SK-N-SH (cell line): ENCODE data around the gene UBE3B. TPM values are rescaled to one million over a fixed set of nuclear protein-coding genes. Genes with fewer than 3 reads are reported as not detected.

Experiments
- CTCF ChIA-PET: fragments of 300-600, 350-600 bp; formaldehyde crosslinking; extraction: SDS; loops from one replicate; lab custom pipeline; 2021; lab: Yijun Ruan, JAX
- POLR2A ChIA-PET: fragments of 350-600 bp; sonication (Branson Sonifier 250); formaldehyde crosslinking; extraction: SDS; loops from one replicate; lab custom pipeline; 2020; ENCODE audit warnings: antibody characterized with exemption, inconsistent platforms; lab: Yijun Ruan, JAX
- DNase-seq: peaks from one replicate; pipeline ENCODE4 v3.0.0; 2012
- H2AFZ ChIP-seq: fragments of 200-600 bp; sonication (generic); 2 replicates; pipeline ENCODE4 v1.8.1; 2016; ENCODE audit warnings: antibody characterized with exemption, mild to moderate bottlenecking, low read depth
- H3F3A ChIP-seq: fragments of 200-600 bp; sonication (generic); replicated peaks from 2 replicates; pipeline ENCODE3; 2016; ENCODE audit warnings: antibody characterized with exemption, mild to moderate bottlenecking; ENCODE audit not compliant: insufficient read depth
- H3K27ac ChIP-seq, 2 experiments: fragments of 200-500 bp in 1 of 2; fragments of 200-600 bp in 1 of 2; sonication (Bioruptor generic) in 1 of 2; sonication (generic), shearing (Covaris generic) in 1 of 2; 2 replicates each; pipeline versions ENCODE4 v1.5.1 to v1.6.1; 2014 to 2016; ENCODE audit warnings: low read depth in 2 of 2, inconsistent platforms in 1 of 2, low read length in 1 of 2, mild to moderate bottlenecking in 1 of 2, mixed read lengths in 1 of 2
- H3K27me3 ChIP-seq: fragments of 200-600 bp; sonication (generic), shearing (Covaris generic); 2 replicates; pipeline ENCODE4 v1.6.1; 2016; ENCODE audit warnings: mixed run types; ENCODE audit not compliant: insufficient read depth
- H3K36me3 ChIP-seq, 2 experiments: fragments of 200-500 bp in 1 of 2; fragments of 200-600 bp in 1 of 2; sonication (Bioruptor generic) in 1 of 2; sonication (generic) in 1 of 2; replicated peaks in 1 of 2; 2 replicates each; pipeline versions ENCODE3 to v1.5.1; 2014 to 2016; ENCODE audit warnings: low read length in 1 of 2, mild to moderate bottlenecking in 1 of 2; ENCODE audit not compliant: insufficient read depth in 2 of 2, control insufficient read depth in 1 of 2
- H3K4me1 ChIP-seq, 2 experiments: fragments of 200-500 bp in 1 of 2; fragments of 200-600 bp in 1 of 2; sonication (Bioruptor generic) in 1 of 2; sonication (generic), shearing (Covaris generic) in 1 of 2; 2 replicates each; pipeline versions ENCODE4 v1.5.1 to v1.6.1; 2014 to 2016; ENCODE audit warnings: low read depth in 1 of 2, low read length in 1 of 2, mixed run types in 1 of 2; ENCODE audit not compliant: insufficient read depth in 2 of 2, control insufficient read depth in 1 of 2
- H3K4me2 ChIP-seq: fragments of 200-600 bp; sonication (generic), shearing (Covaris generic); 2 replicates; pipeline ENCODE4 v1.6.1; 2017; ENCODE audit warnings: mixed run types
- H3K4me3 ChIP-seq, 2 experiments: fragments of 200-500 bp in 1 of 2; fragments of 200-600 bp in 1 of 2; sonication (Bioruptor generic) in 1 of 2; sonication (generic), shearing (Covaris generic) in 1 of 2; 2 replicates each; pipeline versions ENCODE4 v1.5.1 to v1.8.1; 2014 to 2016; ENCODE audit warnings: low read depth in 2 of 2, inconsistent platforms in 1 of 2, low read length in 1 of 2, mild to moderate bottlenecking in 1 of 2, mixed read lengths in 1 of 2, moderate library complexity in 1 of 2
- H3K79me2 ChIP-seq: fragments of 200-600 bp; sonication (generic); 2 replicates; pipeline ENCODE4 v1.8.1; 2017; ENCODE audit warnings: mild to moderate bottlenecking; ENCODE audit not compliant: insufficient read depth
- H3K9ac ChIP-seq: fragments of 200-600 bp; sonication (generic); 2 replicates; pipeline ENCODE4 v1.6.1; 2017; ENCODE audit warnings: mixed run types
- H3K9me2 ChIP-seq: fragments of 200-600 bp; sonication (generic); 2 replicates; pipeline ENCODE4 v1.6.1; 2017; ENCODE audit warnings: mixed run types
- H3K9me3 ChIP-seq: fragments of 200-600 bp; sonication (generic); 2 replicates; pipeline ENCODE4 v1.6.1; 2017; ENCODE audit warnings: mixed run types, mild to moderate bottlenecking, moderate library complexity
- H4K20me1 ChIP-seq: fragments of 200-600 bp; sonication (generic); 2 replicates; pipeline ENCODE4 v1.6.1; 2017; ENCODE audit warnings: mild to moderate bottlenecking, mixed run types; ENCODE audit not compliant: insufficient read depth
- EZH2phosphoT487 ChIP-seq: fragments of 200-600 bp; sonication (generic); IDR thresholded peaks from 2 replicates; pipeline ENCODE4 v1.6.1; 2017; ENCODE audit warnings: low read depth, mixed run types, mild to moderate bottlenecking, antibody characterized with exemption, moderate library complexity, borderline replicate concordance
- FOXJ3 ChIP-seq: sonication (generic); formaldehyde crosslinking; IDR thresholded peaks from 2 replicates; pipeline ENCODE4 v1.5.1; 2020; ENCODE audit warnings: mild to moderate bottlenecking, missing genetic modification reagents
- FOXM1 ChIP-seq: IDR thresholded peaks from 2 replicates; pipeline ENCODE4 v1.4.0; 2012; ENCODE audit warnings: low read depth, mild to moderate bottlenecking
- GABPA ChIP-seq: IDR thresholded peaks from 2 replicates; pipeline ENCODE4 v1.4.0; 2012; ENCODE audit warnings: low read depth, mild to moderate bottlenecking
- JUND ChIP-seq: IDR thresholded peaks from 2 replicates; pipeline ENCODE4 v1.4.0; 2012
- MXI1 ChIP-seq: IDR thresholded peaks from 2 replicates; pipeline ENCODE4 v1.6.1; 2012; ENCODE audit warnings: mild to moderate bottlenecking, low read depth, low read length, improper control_type of control experiment
- RXRA ChIP-seq: IDR thresholded peaks from 2 replicates; pipeline ENCODE4 v1.4.0; 2012; ENCODE audit warnings: low read depth, mild to moderate bottlenecking, borderline replicate concordance
- YY1 ChIP-seq: IDR thresholded peaks from 2 replicates; pipeline ENCODE4 v1.4.0; 2012; ENCODE audit warnings: low read depth, mild to moderate bottlenecking
- WGBS: methylation state at CpG from one replicate; pipeline ENCODE4 v1.1.6; 2017; ENCODE audit warnings: low lambda C conversion rate; 5-methylcytosine and 5-hydroxymethylcytosine counted together
- polyA plus RNA-seq, 3 experiments: library from polyadenylated mRNA; depleted of rRNA; stranded (reverse); fragments of >200 nt; gene quantifications; 2 replicates each; pipeline ENCODE4 v1.2.3, GENCODE V29; 2012
- TF ChIP-seq, protein P1 (sequence below): IDR thresholded peaks from 2 replicates; pipeline ENCODE4 v1.6.1; 2012; ENCODE audit warnings: mild to moderate bottlenecking, low read depth, low read length, moderate library complexity
- TF ChIP-seq, protein P2 (sequence below): fragments of 150-350 bp; IDR thresholded peaks from 2 replicates; pipeline ENCODE4 v1.6.1; 2016; ENCODE audit warnings: mild to moderate bottlenecking, low read depth, low read length
- TF ChIP-seq, protein P3 (sequence below): IDR thresholded peaks from 2 replicates; pipeline ENCODE4 v1.4.0; 2012; ENCODE audit warnings: low read depth
- TF ChIP-seq, protein P4 (sequence below): fragments of 150-350 bp; IDR thresholded peaks from 2 replicates; pipeline ENCODE4 v1.6.1; 2017; ENCODE audit warnings: antibody characterized with exemption, low read length, low read depth, borderline replicate concordance
- TF ChIP-seq, protein P5 (sequence below): IDR thresholded peaks from 2 replicates; pipeline ENCODE4; 2012
- TF ChIP-seq, protein P6 (sequence below): IDR thresholded peaks from 2 replicates; pipeline ENCODE4 v1.4.0; 2012; ENCODE audit warnings: low read depth, borderline replicate concordance
- TF ChIP-seq, protein P7 (sequence below): IDR thresholded peaks from 2 replicates; pipeline ENCODE4 v1.4.0; 2012; ENCODE audit warnings: low read depth, borderline replicate concordance

Gene UBE3B
- polyA plus RNA-seq, 1 of the 3 experiments (the other 2 are of a cell fraction), result 28.6 TPM

DNA sequence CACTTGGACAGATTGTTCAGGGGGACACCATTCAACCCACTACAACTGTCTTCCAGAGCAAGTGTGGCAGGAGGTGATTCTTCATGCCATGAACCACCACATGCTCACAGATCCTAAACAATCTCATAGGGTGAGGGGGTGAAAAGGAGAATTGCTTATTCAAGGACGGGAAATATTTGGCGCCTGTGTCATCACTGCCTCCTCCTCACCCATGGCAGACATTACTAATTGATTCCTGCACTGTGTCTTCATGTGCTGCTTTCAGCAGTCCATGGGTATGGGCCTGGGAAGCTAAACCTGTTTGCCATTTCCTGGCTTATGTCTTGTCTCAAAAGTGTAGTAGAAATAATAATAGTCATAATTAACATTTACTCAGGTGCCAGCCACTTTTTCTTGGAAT lies 64.6 kb downstream of the UBE3B start (continued):
- TF ChIP-seq, protein P1, sequence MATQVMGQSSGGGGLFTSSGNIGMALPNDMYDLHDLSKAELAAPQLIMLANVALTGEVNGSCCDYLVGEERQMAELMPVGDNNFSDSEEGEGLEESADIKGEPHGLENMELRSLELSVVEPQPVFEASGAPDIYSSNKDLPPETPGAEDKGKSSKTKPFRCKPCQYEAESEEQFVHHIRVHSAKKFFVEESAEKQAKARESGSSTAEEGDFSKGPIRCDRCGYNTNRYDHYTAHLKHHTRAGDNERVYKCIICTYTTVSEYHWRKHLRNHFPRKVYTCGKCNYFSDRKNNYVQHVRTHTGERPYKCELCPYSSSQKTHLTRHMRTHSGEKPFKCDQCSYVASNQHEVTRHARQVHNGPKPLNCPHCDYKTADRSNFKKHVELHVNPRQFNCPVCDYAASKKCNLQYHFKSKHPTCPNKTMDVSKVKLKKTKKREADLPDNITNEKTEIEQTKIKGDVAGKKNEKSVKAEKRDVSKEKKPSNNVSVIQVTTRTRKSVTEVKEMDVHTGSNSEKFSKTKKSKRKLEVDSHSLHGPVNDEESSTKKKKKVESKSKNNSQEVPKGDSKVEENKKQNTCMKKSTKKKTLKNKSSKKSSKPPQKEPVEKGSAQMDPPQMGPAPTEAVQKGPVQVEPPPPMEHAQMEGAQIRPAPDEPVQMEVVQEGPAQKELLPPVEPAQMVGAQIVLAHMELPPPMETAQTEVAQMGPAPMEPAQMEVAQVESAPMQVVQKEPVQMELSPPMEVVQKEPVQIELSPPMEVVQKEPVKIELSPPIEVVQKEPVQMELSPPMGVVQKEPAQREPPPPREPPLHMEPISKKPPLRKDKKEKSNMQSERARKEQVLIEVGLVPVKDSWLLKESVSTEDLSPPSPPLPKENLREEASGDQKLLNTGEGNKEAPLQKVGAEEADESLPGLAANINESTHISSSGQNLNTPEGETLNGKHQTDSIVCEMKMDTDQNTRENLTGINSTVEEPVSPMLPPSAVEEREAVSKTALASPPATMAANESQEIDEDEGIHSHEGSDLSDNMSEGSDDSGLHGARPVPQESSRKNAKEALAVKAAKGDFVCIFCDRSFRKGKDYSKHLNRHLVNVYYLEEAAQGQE, result no peak
- TF ChIP-seq, protein P2, sequence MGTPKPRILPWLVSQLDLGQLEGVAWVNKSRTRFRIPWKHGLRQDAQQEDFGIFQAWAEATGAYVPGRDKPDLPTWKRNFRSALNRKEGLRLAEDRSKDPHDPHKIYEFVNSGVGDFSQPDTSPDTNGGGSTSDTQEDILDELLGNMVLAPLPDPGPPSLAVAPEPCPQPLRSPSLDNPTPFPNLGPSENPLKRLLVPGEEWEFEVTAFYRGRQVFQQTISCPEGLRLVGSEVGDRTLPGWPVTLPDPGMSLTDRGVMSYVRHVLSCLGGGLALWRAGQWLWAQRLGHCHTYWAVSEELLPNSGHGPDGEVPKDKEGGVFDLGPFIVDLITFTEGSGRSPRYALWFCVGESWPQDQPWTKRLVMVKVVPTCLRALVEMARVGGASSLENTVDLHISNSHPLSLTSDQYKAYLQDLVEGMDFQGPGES, result no peak
- no peak for TF ChIP-seq YY1
- TF ChIP-seq, protein P3, sequence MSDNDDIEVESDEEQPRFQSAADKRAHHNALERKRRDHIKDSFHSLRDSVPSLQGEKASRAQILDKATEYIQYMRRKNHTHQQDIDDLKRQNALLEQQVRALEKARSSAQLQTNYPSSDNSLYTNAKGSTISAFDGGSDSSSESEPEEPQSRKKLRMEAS, result no peak
- no peak for TF ChIP-seq EZH2phosphoT487
- TF ChIP-seq MXI1, result no peak
- TF ChIP-seq, all 33 proteins: peak for 0

DNA sequence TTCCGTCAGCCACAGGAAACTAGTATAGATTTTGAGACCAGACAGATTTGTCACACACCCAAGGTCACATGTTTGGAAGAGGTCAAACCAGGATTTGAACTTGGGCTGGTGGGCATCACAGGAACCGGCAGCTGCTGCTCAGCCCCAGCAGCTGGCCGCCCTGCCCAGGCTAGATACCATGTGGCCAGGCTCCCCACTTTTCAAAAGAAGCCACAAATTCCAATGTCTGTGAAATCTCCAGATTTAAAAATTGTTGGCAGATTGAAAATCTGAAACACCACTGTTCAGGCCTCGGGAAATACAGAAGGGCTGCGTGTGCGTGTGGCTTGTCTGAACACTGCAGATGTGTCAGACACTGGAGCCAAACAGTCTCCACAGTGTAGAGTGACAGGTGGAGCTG lies 65.4 kb downstream of the UBE3B start:
- Histone ChIP-seq H3K4me2 (no peak overlapping the region), H2AFZ (no peak overlapping the region), H3K4me1 (peaks cover 6 to 72% of the 10 kb centered on the region in 2 experiments; a peak in 3 of 4 replicates), H3K27me3 (no peaks in the 10 kb centered on the region), H3K36me3 (no peaks in the 10 kb centered on the region), H3K27ac (peak overlapping the region in 1 of 2 experiments; percentile 91; a peak in 2 of 4 replicates), H4K20me1 (no peaks in the 10 kb centered on the region), H3K9ac (no peak overlapping the region), H3K79me2 (no peaks in the 10 kb centered on the region), H3K9me3 (no peaks in the 10 kb centered on the region), H3F3A (no peaks in the 10 kb centered on the region), H3K4me3 (no peak overlapping the region), H3K9me2 (no peaks in the 10 kb centered on the region)
- WGBS, result 93% methylated on average over 6 of the region's 6 CpGs
- DNase-seq, result no peak
- ChIA-PET POLR2A (interaction anchor here (2.6 kb wide), 1 partner anchor 20 kb away, joined by 10 read pairs; no protein-coding TSS in a partner anchor), CTCF (interaction anchor here (1.1 to 5.7 kb wide), 5 partner anchors 11 to 31 kb away, joined by 3 to 23 read pairs (median 11); partner anchors contain the start of genes MMAB and MVK)
- TF ChIP-seq GABPA (no peak), JUND (no peak), RXRA (no peak), FOXM1 (no peak), FOXJ3 (CRISPR knock-in tag) (no peak), YY1 (no peak)
- TF ChIP-seq, protein P3, result no peak
- TF ChIP-seq, protein P4, sequence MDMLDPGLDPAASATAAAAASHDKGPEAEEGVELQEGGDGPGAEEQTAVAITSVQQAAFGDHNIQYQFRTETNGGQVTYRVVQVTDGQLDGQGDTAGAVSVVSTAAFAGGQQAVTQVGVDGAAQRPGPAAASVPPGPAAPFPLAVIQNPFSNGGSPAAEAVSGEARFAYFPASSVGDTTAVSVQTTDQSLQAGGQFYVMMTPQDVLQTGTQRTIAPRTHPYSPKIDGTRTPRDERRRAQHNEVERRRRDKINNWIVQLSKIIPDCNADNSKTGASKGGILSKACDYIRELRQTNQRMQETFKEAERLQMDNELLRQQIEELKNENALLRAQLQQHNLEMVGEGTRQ, result no peak
- TF ChIP-seq, protein P5, sequence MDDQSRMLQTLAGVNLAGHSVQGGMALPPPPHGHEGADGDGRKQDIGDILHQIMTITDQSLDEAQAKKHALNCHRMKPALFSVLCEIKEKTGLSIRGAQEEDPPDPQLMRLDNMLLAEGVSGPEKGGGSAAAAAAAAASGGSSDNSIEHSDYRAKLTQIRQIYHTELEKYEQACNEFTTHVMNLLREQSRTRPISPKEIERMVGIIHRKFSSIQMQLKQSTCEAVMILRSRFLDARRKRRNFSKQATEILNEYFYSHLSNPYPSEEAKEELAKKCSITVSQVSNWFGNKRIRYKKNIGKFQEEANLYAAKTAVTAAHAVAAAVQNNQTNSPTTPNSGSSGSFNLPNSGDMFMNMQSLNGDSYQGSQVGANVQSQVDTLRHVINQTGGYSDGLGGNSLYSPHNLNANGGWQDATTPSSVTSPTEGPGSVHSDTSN, result no peak
- TF ChIP-seq, protein P6, sequence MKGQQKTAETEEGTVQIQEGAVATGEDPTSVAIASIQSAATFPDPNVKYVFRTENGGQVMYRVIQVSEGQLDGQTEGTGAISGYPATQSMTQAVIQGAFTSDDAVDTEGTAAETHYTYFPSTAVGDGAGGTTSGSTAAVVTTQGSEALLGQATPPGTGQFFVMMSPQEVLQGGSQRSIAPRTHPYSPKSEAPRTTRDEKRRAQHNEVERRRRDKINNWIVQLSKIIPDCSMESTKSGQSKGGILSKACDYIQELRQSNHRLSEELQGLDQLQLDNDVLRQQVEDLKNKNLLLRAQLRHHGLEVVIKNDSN, result no peak
- TF ChIP-seq, protein P7, sequence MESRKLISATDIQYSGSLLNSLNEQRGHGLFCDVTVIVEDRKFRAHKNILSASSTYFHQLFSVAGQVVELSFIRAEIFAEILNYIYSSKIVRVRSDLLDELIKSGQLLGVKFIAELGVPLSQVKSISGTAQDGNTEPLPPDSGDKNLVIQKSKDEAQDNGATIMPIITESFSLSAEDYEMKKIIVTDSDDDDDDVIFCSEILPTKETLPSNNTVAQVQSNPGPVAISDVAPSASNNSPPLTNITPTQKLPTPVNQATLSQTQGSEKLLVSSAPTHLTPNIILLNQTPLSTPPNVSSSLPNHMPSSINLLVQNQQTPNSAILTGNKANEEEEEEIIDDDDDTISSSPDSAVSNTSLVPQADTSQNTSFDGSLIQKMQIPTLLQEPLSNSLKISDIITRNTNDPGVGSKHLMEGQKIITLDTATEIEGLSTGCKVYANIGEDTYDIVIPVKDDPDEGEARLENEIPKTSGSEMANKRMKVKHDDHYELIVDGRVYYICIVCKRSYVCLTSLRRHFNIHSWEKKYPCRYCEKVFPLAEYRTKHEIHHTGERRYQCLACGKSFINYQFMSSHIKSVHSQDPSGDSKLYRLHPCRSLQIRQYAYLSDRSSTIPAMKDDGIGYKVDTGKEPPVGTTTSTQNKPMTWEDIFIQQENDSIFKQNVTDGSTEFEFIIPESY, result no peak
- TF ChIP-seq, protein P1, result no peak
